Embryonic facial prominence (tissue), 1 donor: ENCODE data around the gene TPSB2.
"Not testable (repeated sequence)": the region's sequence is repeated elsewhere in the genome, so short reads cannot be mapped to it uniquely, and the experiment has no call there.

ENCODE experiments used
- DNase-seq: peaks from one replicate; pipeline ENCODE4 v3.0.0-alpha.2; 2016; ENCODE audit errors: extremely low spot score

The TPSB2 gene

DNA sequence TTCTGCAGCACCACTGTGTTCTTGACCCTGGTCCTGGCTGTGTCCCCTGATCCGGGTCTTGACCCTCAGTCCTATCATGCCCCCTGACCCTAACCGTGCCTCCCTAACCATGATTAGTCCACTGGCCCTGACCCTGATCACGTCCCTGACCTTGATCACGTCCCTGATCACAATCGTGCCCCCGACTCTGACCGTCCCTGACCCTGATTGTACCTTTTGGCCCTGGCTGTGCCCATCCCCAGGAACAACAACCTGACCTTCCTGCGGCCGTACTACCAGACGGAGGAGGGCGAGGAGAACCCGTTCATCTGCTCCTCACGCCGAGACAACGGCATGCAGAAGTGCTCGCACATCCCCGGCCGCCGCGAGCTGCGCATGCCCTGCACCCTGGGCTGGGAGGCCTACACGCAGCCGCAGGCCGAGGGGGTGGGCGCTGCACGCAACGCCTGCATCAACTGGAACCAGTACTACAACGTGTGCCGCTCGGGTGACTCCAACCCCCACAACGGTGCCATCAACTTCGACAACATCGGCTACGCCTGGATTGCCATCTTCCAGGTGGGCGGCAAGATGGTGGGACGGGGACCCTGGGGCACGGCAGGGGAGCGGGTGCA, 29.9 kb downstream of the TPSB2 start:
- DNase-seq, result no peak

DNA sequence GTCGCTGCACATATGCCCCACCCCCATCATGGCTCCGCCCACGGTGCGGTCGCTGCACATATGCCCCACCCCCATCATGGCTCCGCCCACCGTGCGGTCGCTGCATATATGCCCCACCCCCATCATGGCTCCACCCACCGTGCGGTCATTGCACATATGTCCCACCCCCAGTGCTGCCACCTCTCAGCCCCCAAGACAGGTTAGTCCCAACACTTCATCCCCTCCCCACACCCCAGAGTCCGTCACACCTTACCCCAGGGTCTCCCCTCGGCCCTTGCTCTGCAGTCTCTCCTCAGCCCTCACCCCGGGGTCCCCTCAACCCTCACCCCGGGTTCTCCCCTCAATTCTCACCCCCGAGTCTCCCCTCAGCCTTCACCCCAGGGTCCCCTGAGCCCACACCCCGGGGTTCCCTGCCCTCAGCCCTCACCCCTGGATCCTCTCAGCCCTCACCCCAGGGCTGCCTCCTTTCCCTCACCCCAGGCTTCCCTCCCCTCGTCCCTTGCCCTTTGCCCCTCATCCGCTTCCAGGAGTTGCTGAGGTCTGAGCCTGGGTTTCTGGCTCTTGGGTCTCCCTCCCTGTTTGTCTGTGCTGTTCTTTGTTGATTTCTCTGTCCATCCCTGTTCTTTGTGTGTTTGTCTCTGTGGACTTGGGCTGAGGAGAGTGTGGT, 30.5 kb downstream of the TPSB2 start:
- DNase-seq, result no peak

DNA sequence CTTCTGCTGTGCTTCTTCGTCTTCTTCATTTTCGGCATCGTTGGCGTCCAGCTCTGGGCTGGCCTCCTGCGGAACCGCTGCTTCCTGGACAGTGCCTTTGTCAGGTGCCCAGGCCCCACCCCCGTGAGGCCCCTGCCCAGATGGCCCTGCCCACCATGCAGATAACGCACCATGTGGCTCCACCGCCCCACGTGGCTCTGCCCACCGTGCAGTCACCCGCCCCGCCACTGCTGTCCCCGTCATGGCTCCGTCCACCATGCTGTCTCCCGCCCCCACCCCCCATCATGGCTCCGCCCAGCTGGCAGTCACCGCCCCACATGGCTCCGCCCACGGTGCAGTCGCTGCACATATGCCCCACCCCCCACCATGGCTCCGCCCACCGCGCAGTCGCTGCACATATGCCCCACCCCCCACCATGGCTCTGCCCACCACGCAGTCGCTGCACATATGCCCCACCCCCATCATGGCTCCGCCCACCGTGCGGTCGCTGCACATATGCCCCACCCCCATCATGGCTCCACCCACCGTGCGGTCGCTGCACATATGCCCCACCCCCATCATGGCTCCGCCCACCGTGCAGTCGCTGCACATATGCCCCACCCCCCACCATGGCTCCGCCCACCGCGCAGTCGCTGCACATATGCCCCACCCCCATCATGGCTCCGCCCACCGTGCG, 31.2 kb downstream of the TPSB2 start:
- not testable (repeated sequence) for DNase-seq

GRCh38 chr16:1198194-1198593, 31.8 kb downstream of the TPSB2 start:
- no peak for DNase-seq

GRCh38 chr16:1197237-1197866, 32.6 kb downstream of the TPSB2 start:
- DNase-seq, result no peak

- DNase-seq, result no peak
Measured at GRCh38 chr16:1196494-1196893, 33.5 kb downstream of the TPSB2 start.

GRCh38 chr16:1195393-1195666, 34.7 kb downstream of the TPSB2 start:
- no peak for DNase-seq

GRCh38 chr16:1194665-1195392, 35.2 kb downstream of the TPSB2 start:
- no peak for DNase-seq

DNA sequence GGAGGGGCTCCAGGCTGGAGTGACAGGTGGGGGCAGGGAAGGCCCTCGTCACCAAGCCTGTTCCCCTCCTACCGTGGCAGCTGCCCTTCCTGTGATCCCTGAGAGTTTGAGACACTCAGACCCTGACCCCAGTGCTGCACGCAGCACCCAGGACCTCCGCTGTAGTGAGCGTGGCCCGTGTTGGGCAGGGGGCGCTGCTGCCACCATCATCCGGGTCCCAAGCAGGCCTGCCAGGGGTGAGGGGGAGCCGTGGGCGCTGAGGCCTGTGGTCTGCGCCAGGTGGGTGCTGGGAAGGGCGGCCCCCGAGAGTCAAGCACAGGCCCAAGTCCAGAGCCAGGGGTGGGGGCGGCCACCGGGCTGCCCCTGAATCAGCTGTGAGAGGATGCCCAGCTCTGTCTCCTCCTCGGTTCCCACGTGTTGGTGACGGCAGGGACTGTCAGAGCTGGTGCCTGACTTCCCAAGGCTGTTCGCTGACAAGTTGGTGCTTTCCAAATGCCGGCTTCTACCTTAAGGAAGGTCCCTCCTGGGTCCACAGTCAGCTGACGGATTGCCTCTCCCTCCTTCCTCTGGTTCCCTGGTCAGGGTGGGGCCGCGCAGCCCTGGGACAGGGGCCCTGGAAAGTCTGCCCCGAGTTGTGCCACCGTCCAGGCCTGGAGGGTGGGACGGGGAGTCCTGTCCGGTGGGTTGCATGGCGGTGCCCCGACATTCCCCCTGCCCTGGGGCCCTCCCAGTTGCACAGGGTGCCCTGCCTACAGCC, 36.0 kb downstream of the TPSB2 start:
- no peak for DNase-seq

GRCh38 chr16:1193143-1193824, 36.7 kb downstream of the TPSB2 start:
- no peak for DNase-seq

GRCh38 chr16:1192384-1193073, 37.5 kb downstream of the TPSB2 start:
- DNase-seq, result no peak

DNA sequence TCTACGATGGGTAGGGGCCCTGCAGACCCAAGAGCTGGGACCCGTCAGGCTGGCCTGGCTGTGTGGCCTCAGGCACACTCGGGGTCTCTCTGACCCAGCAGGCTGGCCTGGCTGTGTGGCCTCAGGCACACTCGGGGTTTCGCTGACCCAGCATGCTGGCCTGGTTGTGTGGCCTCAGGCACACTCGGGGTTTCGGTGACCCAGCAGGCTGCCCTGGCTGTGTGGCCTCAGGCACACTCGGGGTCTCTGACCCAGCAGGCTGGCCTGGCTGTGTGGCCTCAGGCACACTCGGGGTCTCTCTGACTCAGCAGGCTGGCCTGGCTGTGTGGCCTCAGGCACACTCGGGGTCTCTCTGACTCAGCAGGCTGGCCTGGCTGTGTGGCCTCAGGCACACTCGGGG, 39.2 kb downstream of the TPSB2 start:
- not testable (repeated sequence) for DNase-seq

DNA sequence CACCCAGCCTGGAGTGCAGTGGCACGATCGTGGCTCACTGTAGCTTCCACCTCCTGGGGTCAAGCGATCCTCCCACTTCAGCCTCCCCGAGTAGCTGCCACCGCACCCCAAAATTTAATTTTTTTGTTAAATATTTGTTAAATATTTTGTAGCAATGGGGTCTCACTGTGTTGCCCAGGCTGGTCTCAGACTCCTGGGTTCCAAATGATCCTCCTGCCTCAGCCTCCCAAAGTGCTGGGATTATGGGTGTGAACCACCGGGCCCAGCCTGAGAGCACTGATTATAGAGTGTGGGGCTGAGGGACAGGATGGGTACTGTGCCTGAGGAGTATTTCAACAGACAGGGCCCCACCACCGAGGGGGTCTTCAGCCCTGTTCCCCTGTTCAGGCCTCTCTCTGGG, 40.5 kb downstream of the TPSB2 start:
- no peak for DNase-seq

- DNase-seq, result no peak
Measured at GRCh38 chr16:1188432-1189189, 41.4 kb downstream of the TPSB2 start.

- not testable (repeated sequence) for DNase-seq
Measured at GRCh38 chr16:1185460-1186207, 44.4 kb downstream of the TPSB2 start.

- DNase-seq, result no peak
Measured at GRCh38 chr16:1184980-1185379, 45.0 kb downstream of the TPSB2 start.

- DNase-seq, result no peak
Measured at GRCh38 chr16:1184156-1184868, 45.7 kb downstream of the TPSB2 start.
